ENCODE results near the gene GABPA.
A peak's percentile ranks its signal among the peaks of the same experiment; 100 is the strongest.
"Not testable (repeated sequence)": the region's sequence is repeated elsewhere in the genome, so short reads cannot be mapped to it uniquely, and the experiment has no call there.

Gene GABPA

GRCh38 chr21:25734904-25735645 lies at the start of gene GABPA, which contains the start of gene ATP5PF:
TSS of gene GABPA (plus strand) at chr21:25734972. CDS start at chr21:25741599, 6,627 bp downstream.
TSS of gene ATP5PF (minus strand) at chr21:25734904. CDS start at chr21:25729794, 5,110 bp downstream.
- FAIRE-seq, result peak; percentile 88

DNA sequence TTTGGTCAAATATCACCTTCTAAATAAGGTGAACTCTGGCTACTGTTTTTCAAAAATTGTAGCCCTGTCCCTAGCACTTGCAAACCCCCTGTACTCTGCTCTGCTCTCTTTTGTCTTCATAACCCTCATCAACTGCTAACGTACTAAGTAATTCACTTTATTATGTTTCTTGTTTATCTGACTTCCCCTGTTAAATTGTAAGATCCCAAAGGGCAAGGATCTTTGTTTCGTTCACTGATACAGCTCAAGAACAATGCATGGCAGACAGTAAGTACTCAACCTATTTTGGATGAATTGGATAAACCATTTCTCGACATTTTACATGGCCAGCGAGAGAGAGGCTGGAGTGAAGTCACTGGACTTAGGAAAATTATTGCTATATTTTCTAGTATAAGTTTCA lies 47.0 kb upstream of the GABPA start:
- FAIRE-seq, result no peak

DNA sequence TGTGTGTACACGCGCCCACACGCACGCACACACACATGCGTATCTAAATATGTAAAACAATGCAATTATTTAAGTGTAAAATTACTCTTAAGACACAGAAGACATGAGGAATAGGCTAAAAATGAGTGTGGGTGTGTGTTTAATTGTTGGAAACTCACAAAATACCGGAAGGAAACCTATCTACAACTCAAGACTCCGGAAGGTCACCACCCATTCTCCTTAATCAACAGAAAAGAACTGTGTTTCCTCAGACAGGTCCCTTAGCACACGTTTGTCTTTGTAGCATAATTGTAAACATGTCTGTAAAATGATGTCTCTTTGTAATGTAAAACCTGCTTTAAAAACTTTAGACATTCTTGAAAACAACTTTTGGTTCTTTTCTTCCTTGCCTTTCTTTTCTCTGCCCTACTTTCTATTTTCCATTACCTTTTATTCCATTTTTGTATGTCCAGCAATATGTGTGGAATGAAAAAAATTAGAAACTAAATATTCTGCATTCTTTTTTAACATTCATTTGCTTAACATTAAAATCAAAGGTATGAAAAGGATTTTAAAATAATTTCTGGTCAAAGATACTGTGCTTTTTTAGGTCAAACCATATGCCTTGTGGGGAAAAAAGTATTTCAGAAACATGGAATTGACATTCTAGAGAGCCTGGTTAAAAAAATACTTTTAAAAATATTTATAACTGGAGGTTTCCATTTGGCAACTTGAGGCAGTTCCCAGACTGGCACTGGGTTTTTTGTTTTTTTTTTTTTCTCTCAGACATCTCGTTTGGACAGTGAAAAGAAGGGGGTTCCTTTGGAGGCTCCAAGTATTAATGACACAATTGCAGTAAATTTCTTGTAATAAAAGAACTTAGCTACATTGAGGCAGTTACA lies 46.3 kb upstream of the GABPA start:
- FAIRE-seq, result no peak

GRCh38 chr21:25689226-25689625 lies 45.5 kb upstream of the GABPA start:
- FAIRE-seq, result no peak

GRCh38 chr21:25691976-25692375 lies 42.8 kb upstream of the GABPA start:
- no peak for FAIRE-seq

GRCh38 chr21:25695461-25695860 lies 39.3 kb upstream of the GABPA start:
- FAIRE-seq, result not testable (repeated sequence)

DNA sequence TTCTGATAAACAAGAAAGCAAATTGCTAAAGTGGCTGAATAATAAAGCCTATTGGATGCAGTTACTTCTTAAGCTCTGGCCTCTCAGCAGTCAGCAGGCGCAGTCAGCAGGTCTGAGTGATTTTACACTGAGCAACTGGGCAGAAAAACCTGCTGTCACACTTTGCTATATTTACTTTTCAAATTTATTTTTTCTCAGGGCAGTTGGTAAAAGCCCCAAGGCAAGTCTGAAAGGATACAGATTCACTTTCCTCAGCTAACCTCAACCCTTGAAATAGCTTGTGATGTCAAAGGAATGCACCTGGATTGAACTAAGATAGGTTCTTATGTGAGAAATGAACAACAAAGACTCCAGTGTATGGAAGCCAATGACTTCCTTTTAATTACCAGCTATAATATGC lies 34.0 kb upstream of the GABPA start:
- FAIRE-seq, result no peak

DNA sequence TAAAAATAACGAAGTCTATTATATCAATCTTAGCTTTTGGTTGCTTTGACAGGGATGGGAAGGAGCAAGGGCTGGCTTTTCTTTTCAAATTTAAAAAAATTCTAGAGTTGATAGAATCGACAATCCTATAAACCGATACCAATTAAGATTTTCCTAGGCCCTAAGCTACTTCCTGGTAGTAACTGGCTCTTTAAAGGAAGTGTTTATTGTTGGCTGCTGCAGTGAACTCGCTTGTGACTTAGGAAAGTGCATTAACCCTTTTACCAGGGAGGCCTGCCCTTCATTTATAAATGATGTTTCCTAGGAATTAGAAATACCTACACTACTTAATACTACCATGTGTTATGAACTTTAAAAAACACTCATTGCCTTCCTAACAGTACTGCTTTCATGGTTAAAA lies 33.2 kb upstream of the GABPA start:
- FAIRE-seq, result no peak

DNA sequence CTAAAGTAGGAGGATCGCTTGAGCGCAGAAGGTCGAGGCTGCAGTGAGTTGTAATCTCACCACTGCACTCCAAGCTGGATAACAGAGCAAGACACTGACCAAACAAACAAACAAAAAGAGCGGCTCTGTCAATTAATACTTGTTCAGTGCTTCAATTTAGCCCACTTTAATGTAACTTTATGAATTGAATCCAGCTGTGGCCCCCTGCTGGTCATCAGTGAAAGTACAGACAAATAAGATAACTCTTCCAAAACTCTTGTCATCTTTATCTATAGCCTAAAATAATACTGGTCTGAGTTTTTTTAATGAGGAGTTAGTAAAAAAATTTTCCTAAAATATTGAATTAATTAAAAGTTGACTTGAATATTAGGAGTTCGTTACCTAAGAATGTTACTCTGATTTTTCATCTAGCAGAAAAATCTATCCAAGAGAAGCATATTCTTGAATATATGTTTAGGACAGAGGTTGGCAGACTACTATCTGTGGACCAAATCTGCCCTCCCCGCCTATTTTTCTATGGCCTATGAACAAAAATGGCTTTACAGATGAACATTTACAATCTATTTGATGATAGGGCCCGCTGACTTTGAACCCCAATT lies 26.2 kb upstream of the GABPA start:
- FAIRE-seq, result peak; percentile 74

GRCh38 chr21:25709684-25710265 lies 25.0 kb upstream of the GABPA start:
- no peak for FAIRE-seq

- no peak for FAIRE-seq
These were observed 24.2 kb upstream of the GABPA start for GRCh38 chr21:25710550-25710949.

DNA sequence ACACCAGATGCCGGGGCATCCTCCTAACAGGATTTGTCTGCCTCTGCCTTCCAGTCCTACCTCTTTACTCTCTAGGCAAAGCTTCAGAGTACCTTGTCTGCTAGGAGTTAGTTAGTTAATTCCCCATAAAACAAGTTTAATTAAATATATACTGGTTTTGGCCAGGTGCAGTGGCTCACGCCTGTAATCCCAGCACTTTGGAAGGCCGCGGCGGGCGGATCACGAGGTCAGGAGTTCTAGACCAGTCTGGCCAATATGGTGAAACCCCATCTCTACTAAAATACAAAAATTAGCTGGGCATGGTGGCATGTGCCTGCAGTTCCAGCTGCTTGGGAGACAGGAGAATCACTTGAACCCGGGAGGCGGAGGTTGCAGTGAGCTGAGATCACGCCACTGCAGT lies 20.7 kb upstream of the GABPA start:
- not testable (repeated sequence) for FAIRE-seq

GRCh38 chr21:25717491-25718147 lies 17.2 kb upstream of the GABPA start:
- no peak for FAIRE-seq

GRCh38 chr21:25721987-25722386 lies 12.8 kb upstream of the GABPA start:
- FAIRE-seq, result no peak

DNA sequence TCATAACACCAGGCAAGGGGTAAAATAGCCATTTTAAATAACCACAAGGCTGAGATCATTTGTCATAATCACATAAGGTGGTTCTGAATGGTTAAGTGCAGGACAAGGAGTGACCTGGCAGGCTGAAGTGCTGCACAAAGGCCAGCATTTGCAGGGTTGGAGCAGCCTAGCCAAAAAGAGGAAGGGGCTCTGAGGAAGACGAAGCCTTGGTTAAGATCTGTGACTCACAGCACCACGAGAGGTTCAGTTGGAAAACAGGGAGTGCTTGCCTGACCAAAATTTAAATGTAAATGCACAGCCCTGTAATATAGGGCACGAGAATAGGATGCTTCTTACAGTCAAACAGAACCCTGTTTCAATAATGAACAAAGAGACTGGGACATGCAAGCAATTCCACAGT lies 12.1 kb upstream of the GABPA start:
- no peak for FAIRE-seq

DNA sequence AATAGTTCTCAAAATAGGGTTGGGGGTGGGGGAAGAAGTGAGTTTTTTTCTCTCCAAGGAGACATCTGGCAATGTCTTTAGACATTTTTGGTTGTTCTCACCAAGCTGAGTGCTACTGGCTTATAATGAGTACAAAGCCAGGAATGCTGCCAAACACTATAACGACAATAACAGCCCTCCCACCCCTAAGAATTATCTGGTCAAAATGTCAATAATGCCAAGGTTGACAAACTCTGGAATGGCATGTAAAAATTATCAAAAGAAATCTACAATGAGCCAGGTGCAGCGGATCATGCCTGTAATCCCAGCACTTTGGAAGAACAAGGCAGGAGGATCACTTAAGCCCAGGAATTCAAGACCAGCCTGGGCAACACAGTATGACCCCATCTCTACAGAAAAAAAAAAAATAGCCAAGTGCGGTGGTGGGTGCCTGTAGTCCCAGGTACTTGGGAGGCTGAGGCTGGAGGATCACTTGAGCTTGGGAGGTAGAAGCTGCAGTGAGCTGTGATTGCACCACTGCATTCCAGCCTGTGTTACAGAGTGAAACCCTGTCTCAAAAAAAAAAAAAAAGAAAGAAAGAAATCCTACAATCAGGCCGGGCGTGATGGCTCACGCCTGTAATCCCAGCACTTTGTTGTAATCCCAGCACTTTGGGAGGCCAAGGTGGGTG lies 2.5 kb upstream of the GABPA start:
- no peak for FAIRE-seq

- FAIRE-seq, result no peak
These were observed 716 bp upstream of the GABPA start for GRCh38 chr21:25733859-25734653.

GRCh38 chr21:25734654-25734903 lies 193 bp upstream of the GABPA start:
- FAIRE-seq, result no peak

DNA sequence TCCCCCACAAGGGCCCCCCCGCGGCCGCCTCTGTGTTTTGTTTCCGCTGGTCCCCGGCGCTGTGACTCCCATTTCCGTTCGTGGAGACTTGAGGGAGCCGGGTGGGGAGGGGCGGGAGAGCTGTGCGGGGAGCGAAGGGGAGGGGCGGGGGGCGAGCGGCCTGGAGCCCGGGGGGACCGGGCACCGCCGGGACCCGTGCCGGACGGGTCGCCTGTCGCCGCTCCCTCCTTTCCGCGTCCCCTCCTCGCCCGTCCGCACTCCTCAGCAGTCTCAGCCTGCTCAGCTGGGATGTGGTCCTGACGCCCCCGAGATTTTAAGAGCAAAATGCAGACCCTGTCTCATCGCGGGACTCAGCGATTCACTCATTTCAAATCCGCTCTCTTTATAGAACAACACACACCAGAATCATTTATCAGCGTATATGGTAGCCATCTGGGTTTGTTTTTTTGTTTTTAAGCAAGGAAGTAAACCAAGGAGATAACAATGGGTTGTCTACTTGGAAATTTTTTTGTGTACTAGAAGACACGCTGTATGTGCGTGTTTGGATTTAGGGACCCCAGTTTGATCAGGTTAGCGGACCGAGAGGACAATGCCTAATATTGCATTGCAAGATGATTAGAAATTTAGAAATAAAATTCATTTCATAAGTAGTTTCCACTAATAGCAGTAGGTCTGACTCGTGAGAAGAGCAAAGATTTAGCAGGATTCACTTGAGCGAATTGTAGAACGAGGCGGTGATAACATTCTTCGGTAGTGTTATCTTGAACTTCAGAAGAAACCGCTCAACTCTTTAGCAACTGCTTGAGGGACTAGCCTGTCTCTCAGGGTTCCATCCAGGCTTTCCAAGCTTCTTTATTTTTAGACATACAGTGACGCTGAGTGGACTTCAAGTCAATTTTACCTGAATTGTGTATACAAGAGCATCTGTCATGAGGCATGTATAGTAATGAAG lies 1.1 kb downstream of the GABPA start:
- no peak for FAIRE-seq

GRCh38 chr21:25737421-25737820 lies 2.6 kb downstream of the GABPA start:
- no peak for FAIRE-seq
